SK-N-MC (cell line): ENCODE results near the gene LRP5.

Experiments
- EZH2 ChIP-seq: fragments of 200-600 bp; sonication (generic); IDR thresholded peaks from one replicate; pipeline ENCODE4 v1.6.1; 2017; ENCODE audit warnings: antibody characterized with exemption
- FOXP2 ChIP-seq: optimal IDR thresholded peaks from 2 replicates; pipeline ENCODE3; 2011; ENCODE audit warnings: mild to moderate bottlenecking, moderate library complexity; ENCODE audit not compliant: insufficient read depth; ENCODE audit errors: extremely low read length, control extremely low read depth
- POLR2AphosphoS5 ChIP-seq: IDR thresholded peaks from 2 replicates; pipeline ENCODE4 v1.6.1; 2012; ENCODE audit warnings: mild to moderate bottlenecking, low read depth, low read length, borderline replicate concordance

DNA sequence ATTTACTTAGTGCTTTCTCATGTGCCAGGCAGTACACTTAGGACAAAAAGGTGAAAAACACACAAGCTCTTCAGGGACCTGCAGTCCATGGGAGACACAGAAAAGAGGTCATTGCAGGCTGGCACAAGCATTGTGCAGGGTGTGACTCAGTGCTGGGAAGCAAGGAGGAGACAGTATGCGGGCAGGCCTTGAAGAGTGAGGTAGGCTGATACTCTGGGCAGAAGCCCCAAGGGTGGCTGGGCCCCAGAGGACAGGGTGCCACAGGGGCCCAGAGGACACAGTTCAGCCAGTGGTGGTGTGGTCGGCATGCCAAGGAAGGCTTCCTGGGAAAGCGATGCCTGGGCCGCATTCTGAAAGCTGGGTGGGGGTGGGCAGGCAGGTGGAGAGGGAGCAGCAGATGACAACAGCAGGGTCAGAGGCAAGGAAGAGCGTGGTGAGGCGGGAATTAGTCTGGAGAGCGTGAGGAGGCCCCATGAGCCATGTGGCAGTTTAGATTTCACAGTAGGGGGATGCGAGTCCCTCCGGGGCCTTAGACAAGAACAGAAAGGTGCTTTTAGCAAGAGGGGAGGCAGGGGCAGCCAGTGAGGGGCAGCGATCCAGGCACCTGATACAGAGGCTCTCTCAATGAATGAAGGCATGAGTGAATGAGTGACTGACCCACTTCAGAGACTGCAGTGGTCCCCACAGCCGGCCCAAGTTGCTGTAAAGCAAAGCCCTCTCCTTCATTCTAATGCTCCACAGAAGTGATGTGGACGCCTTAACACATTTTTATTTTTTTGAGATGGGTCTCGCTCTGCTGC, 47.5 kb upstream of the LRP5 start:
- no peak for TF ChIP-seq POLR2AphosphoS5
- no peak for TF ChIP-seq EZH2
- no peak for TF ChIP-seq FOXP2
